A549 treated with AZD9567 at 1 μM for 4 hours (cell line): Measurements from ENCODE around the gene RGMB. TPM values are rescaled to one million over a fixed set of nuclear protein-coding genes. Genes with fewer than 3 reads are reported as not detected.

Experiments used
- total RNA-seq: library from RNA; stranded (reverse); fragments of 200-300 nt; extraction: Qiagen RNA extraction; gene quantifications from 5 replicates; pipeline ENCODE4 v1.2.3, GENCODE V29; 2022; ENCODE audit not compliant: insufficient read depth

RGMB gene, protein sequence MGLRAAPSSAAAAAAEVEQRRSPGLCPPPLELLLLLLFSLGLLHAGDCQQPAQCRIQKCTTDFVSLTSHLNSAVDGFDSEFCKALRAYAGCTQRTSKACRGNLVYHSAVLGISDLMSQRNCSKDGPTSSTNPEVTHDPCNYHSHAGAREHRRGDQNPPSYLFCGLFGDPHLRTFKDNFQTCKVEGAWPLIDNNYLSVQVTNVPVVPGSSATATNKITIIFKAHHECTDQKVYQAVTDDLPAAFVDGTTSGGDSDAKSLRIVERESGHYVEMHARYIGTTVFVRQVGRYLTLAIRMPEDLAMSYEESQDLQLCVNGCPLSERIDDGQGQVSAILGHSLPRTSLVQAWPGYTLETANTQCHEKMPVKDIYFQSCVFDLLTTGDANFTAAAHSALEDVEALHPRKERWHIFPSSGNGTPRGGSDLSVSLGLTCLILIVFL
- 8.0 to 12.0 TPM (median 8.8 TPM) in 5 replicates for total RNA-seq

GRCh38 chr5:98773464-98774191, at the start of gene RGMB:
Gene RGMB (plus strand): TSS chr5:98773663. CDS start chr5:98774071, 408 bp downstream.

Other genes with a start within 250 kb of the RGMB start
- gene CHD1, start 155.3 kb downstream of the RGMB start, total RNA-seq, result 21.9 to 51.2 TPM (median 25.0 TPM) in 5 replicates